Measurements from ENCODE around the gene CLIP2. TPM values are rescaled to one million over a fixed set of nuclear protein-coding genes. Genes with fewer than 3 reads are reported as not detected.
"Not testable (repeated sequence)": the region's sequence is repeated elsewhere in the genome, so short reads cannot be mapped to it uniquely, and the experiment has no call there.

CLIP2 gene
- total and polyA plus RNA-seq, 8 donors: 20.6 to 32.8 (median 25.6) TPM

DNA sequence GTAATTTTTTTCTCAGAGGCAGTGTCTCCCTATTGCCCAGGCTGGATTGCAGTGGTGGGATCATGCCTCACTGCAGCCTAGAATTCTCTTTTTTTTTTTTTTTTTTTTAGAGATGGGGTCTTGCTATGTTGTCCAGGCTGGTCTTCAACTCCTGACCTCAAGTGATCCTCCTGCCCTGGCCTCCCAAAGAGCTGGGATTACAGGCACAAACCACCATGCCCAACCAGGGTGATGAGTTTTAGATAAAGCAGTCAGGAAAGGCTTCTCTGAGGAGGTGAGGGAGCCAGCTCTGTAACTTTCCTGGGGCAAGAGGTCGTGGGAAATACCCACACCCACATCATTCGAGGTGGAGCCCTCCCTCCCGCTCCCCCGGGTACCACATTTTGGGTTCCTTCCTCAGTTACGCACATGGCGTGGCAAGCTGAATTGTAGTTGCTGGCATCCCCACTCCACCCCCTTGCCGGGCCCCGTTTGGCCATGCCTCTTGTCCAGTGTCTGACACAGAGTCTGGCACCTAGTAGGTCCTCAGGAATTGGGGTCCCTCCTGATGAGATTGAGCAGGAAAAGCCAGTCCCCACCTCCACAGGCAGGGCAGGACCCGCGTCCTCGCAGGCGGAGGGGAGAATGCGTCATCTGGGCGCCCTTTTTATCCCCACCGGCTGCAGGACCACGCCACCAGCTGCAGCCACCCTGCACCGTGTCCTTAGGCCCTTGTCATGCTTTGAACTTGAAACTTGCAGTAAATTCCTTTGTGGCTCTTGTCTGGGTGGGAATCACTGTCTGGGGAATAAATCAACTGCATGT is 43.4 kb downstream of the CLIP2 start:
- intact Hi-C loops (cut with DNase I): no loop called here
- DNase-seq: no peak

DNA sequence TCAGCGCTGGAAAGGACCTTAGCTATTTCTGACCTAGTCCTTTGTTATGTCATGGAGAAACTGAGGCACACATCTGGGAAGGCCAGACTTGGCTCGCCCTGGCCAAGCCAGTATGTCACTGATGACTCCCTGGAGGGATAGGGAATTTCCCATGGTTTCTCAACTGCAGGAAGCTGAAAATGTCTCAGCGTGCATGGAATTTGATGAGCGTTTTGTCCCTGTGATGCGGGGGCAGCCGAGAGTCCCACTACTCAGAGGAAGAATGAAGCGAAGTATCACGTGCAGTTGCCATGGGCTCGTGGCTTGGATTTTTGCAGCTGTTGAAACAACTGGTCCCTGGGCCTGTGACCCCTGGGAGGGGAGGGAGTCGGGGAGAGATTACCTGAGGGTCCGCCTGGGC is 44.8 kb downstream of the CLIP2 start:
- no peak overlapping the region for H3K4me3 ChIP-seq
- no peak for ATAC-seq
- H3K36me3 ChIP-seq: peaks cover 0 to 6% of the 10 kb centered on the region in 2 donors
- H3K9me3 ChIP-seq: no peaks in the 10 kb centered on the region
- H3K27me3 ChIP-seq: no peaks in the 10 kb centered on the region
- TF ChIP-seq, protein P1, sequence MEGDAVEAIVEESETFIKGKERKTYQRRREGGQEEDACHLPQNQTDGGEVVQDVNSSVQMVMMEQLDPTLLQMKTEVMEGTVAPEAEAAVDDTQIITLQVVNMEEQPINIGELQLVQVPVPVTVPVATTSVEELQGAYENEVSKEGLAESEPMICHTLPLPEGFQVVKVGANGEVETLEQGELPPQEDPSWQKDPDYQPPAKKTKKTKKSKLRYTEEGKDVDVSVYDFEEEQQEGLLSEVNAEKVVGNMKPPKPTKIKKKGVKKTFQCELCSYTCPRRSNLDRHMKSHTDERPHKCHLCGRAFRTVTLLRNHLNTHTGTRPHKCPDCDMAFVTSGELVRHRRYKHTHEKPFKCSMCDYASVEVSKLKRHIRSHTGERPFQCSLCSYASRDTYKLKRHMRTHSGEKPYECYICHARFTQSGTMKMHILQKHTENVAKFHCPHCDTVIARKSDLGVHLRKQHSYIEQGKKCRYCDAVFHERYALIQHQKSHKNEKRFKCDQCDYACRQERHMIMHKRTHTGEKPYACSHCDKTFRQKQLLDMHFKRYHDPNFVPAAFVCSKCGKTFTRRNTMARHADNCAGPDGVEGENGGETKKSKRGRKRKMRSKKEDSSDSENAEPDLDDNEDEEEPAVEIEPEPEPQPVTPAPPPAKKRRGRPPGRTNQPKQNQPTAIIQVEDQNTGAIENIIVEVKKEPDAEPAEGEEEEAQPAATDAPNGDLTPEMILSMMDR (IDR thresholded peaks at IDR 0.05): no peak
- DNase-seq: no peak
- intact Hi-C loops (cut with DNase I): no loop called here
- H3K4me1 ChIP-seq: no peaks in the 10 kb centered on the region
- no peak overlapping the region for H3K27ac ChIP-seq

More for the DNA sequence above, 43.4 kb downstream of the CLIP2 start:
- Histone ChIP-seq H3K9me3 (no peaks in the 10 kb centered on the region), H3K4me3 (no peak overlapping the region), H3K27me3 (no peaks in the 10 kb centered on the region), H3K27ac (no peak overlapping the region), H3K36me3 (no peaks in the 10 kb centered on the region), H3K4me1 (no peaks in the 10 kb centered on the region)
- no peak for ATAC-seq
- TF ChIP-seq, protein P1 (IDR thresholded peaks at IDR 0.05): no peak

DNA sequence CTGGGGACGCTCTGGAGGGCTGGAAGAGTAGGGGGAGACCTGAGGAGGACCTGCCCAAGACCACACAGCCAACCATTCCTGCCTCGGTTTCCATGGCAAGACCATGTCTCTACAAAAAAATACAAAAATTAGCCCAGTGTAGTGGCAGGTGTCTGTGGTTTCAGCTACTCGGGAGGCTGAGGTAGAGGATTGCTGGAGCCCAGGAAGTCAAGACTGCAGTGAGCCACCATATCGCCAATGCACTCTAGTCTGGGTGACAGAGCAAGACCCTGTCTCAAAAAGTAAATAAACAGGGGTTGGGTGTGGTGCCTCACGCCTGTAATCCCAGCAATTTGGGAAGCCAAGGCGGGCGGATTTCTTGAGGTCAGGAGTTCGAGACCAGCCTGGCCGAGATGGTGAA is 48.7 kb downstream of the CLIP2 start:
- Histone ChIP-seq H3K36me3 (peaks cover 0 to 11% of the 10 kb centered on the region in 2 donors), H3K4me3 (no peak overlapping the region), H3K27me3 (no peaks in the 10 kb centered on the region), H3K27ac (no peak overlapping the region), H3K9me3 (no peaks in the 10 kb centered on the region), H3K4me1 (no peaks in the 10 kb centered on the region)
- ATAC-seq (no peak), DNase-seq (no peak)
- intact Hi-C loops (cut with DNase I): no loop called here
- TF ChIP-seq, protein P1 (IDR thresholded peaks at IDR 0.05): no peak

DNA sequence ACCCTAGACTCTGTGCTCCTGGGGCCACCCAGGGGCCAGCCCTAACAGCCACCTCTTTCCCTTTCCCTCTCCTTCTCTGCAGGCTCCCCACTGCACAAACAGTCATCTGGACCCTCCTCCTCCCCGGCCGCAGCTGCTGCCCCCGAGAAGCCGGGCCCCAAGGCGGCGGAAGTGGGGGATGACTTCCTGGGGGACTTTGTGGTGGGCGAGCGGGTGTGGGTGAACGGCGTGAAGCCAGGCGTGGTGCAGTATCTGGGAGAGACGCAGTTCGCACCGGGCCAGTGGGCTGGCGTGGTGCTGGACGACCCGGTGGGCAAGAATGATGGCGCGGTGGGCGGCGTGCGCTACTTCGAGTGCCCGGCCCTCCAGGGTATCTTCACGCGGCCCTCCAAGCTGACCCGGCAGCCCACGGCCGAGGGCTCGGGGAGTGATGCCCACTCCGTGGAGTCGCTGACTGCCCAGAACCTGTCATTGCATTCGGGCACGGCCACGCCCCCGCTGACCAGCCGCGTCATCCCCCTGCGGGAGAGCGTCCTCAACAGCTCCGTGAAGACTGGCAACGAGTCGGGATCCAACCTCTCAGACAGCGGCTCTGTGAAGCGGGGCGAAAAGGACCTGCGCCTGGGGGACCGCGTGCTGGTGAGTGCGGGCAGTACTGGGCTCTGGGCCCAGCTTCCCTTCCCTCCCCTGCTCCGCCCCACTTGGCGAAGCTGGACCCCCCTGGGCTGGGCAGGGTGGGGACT is 49.3 kb downstream of the CLIP2 start:
- H3K4me1 ChIP-seq: no peaks in the 10 kb centered on the region
- intact Hi-C loops (cut with DNase I): no loop called here
- DNase-seq (no peak), ATAC-seq (no peak)
- peaks cover 0 to 11% of the 10 kb centered on the region in 2 donors for H3K36me3 ChIP-seq
- H3K27ac ChIP-seq: no peak overlapping the region
- no peak overlapping the region for H3K4me3 ChIP-seq
- TF ChIP-seq, protein P1 (IDR thresholded peaks at IDR 0.05): no peak
- no peaks in the 10 kb centered on the region for H3K27me3 ChIP-seq
- no peaks in the 10 kb centered on the region for H3K9me3 ChIP-seq

DNA sequence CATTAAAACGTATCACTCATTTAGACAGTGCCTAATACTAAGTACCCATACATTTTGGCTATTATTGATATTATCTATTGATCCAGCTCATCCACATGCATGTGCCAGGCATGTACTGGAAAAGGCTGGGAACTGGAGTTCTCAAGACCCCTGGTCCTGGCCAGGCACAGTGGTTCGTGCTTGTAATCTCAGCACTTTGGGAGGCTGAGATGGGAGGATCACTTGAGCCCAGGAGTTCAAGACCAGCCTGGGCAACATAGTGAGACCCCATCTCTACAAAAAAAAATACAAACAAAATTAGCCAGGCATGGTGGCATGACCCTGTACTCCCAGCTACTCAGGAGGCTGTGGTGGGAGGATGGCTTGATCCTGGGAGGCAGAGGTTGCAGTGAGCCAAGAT is 50.4 kb downstream of the CLIP2 start:
- H3K4me3 ChIP-seq; H3K27ac ChIP-seq; DNase-seq; H3K9me3 ChIP-seq; intact Hi-C loops (cut with DNase I); H3K27me3 ChIP-seq; H3K4me1 ChIP-seq; ATAC-seq: not testable (repeated sequence)
- H3K36me3 ChIP-seq: peaks cover 0 to 11% of the 10 kb centered on the region in 2 donors

All from left lung (tissue), 10 donors.